HepG2 (cell line): ENCODE results near the gene RFC2. TPM values are rescaled to one million over a fixed set of nuclear protein-coding genes. Genes with fewer than 3 reads are reported as not detected.

Experiments used
- NFYC ChIP-seq: IDR thresholded peaks from 2 replicates; pipeline ENCODE4 v1.6.1; 2016; ENCODE audit warnings: missing genetic modification reagents, missing compliant biosample characterization
- RBM22 ChIP-seq: fragments of 200-400 bp; formaldehyde crosslinking; optimal IDR thresholded peaks from 2 replicates; pipeline ENCODE3; 2017; ENCODE audit warnings: mild to moderate bottlenecking, low read length, moderate library complexity
- SRSF1 ChIP-seq: fragments of 200-400 bp; formaldehyde crosslinking; optimal IDR thresholded peaks from 2 replicates; pipeline ENCODE3; 2017; ENCODE audit warnings: mild to moderate bottlenecking, low read depth, low read length, moderate library complexity
- ZNF383 ChIP-seq: sonication (generic); formaldehyde crosslinking; IDR thresholded peaks from 2 replicates; pipeline ENCODE4 v1.4.0; 2020; ENCODE audit warnings: missing genetic modification reagents, mild to moderate bottlenecking, borderline replicate concordance
- ZNF776 ChIP-seq: sonication (generic); formaldehyde crosslinking; IDR thresholded peaks from 2 replicates; pipeline ENCODE4 v1.4.0; 2020; ENCODE audit warnings: mild to moderate bottlenecking, missing genetic modification reagents
- ZNF816 ChIP-seq: sonication (generic); formaldehyde crosslinking; IDR thresholded peaks from 2 replicates; pipeline ENCODE4 v1.8.0; 2022; ENCODE audit warnings: missing genetic modification reagents, mild to moderate bottlenecking, borderline replicate concordance
- polyA plus RNA-seq, 8 experiments: library from polyadenylated mRNA; depleted of rRNA in 3 of 8; stranded (reverse) in 7 of 8; unstranded in 1 of 8; fragments of >200 nt; fragmentation: Illumina TruSeq in 4 of 8; extraction: Trizol in 4 of 8; gene quantifications; 2 replicates each; pipeline versions ENCODE4 v1.2.1 to v1.2.3, GENCODE V29; 2011 to 2016; ENCODE audit warnings: low read depth in 4 of 8, missing spikeins in 1 of 8, mixed read lengths in 1 of 8; ENCODE audit not compliant: insufficient read depth in 1 of 8
- total RNA-seq, 5 experiments: library from RNA; depleted of rRNA; stranded (reverse); fragments of >200 nt; fragmentation: Illumina TruSeq; extraction: Trizol; gene quantifications; 2 replicates each; pipeline ENCODE4 v1.2.3, GENCODE V29; 2016; ENCODE audit warnings: low read depth in 1 of 5
- TF ChIP-seq, protein P1 (sequence below): sonication (generic); formaldehyde crosslinking; IDR thresholded peaks from 2 replicates; pipeline ENCODE4 v1.4.0; 2020; ENCODE audit warnings: missing genetic modification reagents
- TF ChIP-seq, protein P2 (sequence below): sonication (generic); formaldehyde crosslinking; IDR thresholded peaks from 2 replicates; pipeline ENCODE4 v1.5.1; 2020; ENCODE audit warnings: missing genetic modification reagents, mild to moderate bottlenecking, borderline replicate concordance
- TF ChIP-seq, protein P3 (sequence below): sonication (generic); formaldehyde crosslinking; IDR thresholded peaks from 2 replicates; pipeline ENCODE4 v1.4.0; 2020; ENCODE audit warnings: missing genetic modification reagents
- TF ChIP-seq, protein P4 (sequence below): sonication (generic); formaldehyde crosslinking; IDR thresholded peaks from 2 replicates; pipeline ENCODE4 v1.5.0; 2020; ENCODE audit warnings: missing genetic modification reagents
- TF ChIP-seq, protein P5 (sequence below): sonication (generic); formaldehyde crosslinking; IDR thresholded peaks from one replicate; pipeline ENCODE4 v1.5.1; 2020; ENCODE audit warnings: mild to moderate bottlenecking, missing genetic modification reagents; ENCODE audit errors: not compliant biosample characterization

The RFC2 gene
- total and polyA plus RNA-seq, 2 of the 13 experiments (the other 11 are each of a cell fraction or from before 2014, with no cell fraction given): 14.6 to 43.5 TPM

DNA sequence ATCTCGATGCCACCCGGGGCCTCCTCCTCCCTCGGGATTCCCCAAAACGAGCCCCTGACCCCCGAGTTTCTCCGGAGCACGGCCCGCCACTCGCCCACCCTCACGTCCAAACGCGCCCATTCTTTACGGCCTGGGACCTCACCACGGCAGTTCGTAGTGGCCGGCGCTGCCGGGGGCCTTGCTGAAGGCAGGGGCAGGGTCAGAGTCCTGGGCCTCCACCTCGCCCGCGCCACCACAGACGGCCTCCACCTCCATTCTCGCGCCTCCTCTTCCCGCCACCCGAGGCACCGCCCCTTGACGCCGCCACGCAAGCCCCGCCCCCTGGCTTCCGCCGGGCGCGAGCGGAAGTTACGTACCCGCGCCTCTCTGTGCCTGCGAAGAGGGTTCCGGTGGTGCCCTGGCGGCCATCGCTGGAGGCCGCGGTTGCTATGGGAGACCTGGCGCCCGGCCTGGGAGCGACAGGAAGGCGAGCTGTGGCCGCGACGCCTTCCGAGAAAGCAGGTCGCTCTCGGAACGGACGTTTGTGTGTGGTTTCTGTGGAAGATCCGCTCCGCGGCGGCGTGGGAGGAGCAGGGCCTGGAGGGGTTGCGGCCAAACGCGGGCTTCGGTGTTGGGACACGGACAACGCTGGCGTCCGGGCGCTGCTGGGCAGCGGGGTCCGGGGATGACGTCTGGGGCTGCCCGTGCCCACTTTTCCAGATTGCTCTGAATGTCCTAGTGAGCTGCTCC is at the start of gene RFC2 (continued):
- 0 out of 2 replicates have a peak, but pooled peaks have one; percentile 41 for TF ChIP-seq ZNF816 (CRISPR knock-in tag)
- TF ChIP-seq, protein P1, sequence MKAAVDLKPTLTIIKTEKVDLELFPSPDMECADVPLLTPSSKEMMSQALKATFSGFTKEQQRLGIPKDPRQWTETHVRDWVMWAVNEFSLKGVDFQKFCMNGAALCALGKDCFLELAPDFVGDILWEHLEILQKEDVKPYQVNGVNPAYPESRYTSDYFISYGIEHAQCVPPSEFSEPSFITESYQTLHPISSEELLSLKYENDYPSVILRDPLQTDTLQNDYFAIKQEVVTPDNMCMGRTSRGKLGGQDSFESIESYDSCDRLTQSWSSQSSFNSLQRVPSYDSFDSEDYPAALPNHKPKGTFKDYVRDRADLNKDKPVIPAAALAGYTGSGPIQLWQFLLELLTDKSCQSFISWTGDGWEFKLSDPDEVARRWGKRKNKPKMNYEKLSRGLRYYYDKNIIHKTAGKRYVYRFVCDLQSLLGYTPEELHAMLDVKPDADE (CRISPR knock-in tag): 0 out of 2 replicates have a peak, but pooled peaks have one; percentile 66
- TF ChIP-seq, protein P2, sequence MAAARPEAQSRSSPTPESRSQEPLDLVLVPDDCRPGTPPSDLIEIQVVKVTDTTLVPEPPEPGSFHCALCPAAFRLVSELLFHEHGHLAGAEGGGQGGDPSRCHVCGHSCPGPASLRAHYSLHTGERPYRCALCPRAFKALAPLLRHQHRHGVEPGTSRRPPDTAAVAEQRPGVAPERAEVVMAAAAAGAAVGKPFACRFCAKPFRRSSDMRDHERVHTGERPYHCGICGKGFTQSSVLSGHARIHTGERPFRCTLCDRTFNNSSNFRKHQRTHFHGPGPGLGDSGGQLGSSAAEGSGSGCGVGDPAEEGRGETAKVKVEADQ: peak; percentile 47; the same call in 1 of the 2 replicates
- TF ChIP-seq, protein P3, sequence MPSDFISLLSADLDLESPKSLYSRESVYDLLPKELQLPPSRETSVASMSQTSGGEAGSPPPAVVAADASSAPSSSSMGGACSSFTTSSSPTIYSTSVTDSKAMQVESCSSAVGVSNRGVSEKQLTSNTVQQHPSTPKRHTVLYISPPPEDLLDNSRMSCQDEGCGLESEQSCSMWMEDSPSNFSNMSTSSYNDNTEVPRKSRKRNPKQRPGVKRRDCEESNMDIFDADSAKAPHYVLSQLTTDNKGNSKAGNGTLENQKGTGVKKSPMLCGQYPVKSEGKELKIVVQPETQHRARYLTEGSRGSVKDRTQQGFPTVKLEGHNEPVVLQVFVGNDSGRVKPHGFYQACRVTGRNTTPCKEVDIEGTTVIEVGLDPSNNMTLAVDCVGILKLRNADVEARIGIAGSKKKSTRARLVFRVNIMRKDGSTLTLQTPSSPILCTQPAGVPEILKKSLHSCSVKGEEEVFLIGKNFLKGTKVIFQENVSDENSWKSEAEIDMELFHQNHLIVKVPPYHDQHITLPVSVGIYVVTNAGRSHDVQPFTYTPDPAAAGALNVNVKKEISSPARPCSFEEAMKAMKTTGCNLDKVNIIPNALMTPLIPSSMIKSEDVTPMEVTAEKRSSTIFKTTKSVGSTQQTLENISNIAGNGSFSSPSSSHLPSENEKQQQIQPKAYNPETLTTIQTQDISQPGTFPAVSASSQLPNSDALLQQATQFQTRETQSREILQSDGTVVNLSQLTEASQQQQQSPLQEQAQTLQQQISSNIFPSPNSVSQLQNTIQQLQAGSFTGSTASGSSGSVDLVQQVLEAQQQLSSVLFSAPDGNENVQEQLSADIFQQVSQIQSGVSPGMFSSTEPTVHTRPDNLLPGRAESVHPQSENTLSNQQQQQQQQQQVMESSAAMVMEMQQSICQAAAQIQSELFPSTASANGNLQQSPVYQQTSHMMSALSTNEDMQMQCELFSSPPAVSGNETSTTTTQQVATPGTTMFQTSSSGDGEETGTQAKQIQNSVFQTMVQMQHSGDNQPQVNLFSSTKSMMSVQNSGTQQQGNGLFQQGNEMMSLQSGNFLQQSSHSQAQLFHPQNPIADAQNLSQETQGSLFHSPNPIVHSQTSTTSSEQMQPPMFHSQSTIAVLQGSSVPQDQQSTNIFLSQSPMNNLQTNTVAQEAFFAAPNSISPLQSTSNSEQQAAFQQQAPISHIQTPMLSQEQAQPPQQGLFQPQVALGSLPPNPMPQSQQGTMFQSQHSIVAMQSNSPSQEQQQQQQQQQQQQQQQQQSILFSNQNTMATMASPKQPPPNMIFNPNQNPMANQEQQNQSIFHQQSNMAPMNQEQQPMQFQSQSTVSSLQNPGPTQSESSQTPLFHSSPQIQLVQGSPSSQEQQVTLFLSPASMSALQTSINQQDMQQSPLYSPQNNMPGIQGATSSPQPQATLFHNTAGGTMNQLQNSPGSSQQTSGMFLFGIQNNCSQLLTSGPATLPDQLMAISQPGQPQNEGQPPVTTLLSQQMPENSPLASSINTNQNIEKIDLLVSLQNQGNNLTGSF (CRISPR knock-in tag): no peak
- peak; percentile 45 for TF ChIP-seq SRSF1
- TF ChIP-seq, protein P4, sequence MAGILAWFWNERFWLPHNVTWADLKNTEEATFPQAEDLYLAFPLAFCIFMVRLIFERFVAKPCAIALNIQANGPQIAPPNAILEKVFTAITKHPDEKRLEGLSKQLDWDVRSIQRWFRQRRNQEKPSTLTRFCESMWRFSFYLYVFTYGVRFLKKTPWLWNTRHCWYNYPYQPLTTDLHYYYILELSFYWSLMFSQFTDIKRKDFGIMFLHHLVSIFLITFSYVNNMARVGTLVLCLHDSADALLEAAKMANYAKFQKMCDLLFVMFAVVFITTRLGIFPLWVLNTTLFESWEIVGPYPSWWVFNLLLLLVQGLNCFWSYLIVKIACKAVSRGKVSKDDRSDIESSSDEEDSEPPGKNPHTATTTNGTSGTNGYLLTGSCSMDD (CRISPR knock-in tag): no peak
- peak; percentile 87 for TF ChIP-seq ZNF776
- TF ChIP-seq NFYC (CRISPR knock-in tag): peak; percentile 51
- TF ChIP-seq, protein P5, sequence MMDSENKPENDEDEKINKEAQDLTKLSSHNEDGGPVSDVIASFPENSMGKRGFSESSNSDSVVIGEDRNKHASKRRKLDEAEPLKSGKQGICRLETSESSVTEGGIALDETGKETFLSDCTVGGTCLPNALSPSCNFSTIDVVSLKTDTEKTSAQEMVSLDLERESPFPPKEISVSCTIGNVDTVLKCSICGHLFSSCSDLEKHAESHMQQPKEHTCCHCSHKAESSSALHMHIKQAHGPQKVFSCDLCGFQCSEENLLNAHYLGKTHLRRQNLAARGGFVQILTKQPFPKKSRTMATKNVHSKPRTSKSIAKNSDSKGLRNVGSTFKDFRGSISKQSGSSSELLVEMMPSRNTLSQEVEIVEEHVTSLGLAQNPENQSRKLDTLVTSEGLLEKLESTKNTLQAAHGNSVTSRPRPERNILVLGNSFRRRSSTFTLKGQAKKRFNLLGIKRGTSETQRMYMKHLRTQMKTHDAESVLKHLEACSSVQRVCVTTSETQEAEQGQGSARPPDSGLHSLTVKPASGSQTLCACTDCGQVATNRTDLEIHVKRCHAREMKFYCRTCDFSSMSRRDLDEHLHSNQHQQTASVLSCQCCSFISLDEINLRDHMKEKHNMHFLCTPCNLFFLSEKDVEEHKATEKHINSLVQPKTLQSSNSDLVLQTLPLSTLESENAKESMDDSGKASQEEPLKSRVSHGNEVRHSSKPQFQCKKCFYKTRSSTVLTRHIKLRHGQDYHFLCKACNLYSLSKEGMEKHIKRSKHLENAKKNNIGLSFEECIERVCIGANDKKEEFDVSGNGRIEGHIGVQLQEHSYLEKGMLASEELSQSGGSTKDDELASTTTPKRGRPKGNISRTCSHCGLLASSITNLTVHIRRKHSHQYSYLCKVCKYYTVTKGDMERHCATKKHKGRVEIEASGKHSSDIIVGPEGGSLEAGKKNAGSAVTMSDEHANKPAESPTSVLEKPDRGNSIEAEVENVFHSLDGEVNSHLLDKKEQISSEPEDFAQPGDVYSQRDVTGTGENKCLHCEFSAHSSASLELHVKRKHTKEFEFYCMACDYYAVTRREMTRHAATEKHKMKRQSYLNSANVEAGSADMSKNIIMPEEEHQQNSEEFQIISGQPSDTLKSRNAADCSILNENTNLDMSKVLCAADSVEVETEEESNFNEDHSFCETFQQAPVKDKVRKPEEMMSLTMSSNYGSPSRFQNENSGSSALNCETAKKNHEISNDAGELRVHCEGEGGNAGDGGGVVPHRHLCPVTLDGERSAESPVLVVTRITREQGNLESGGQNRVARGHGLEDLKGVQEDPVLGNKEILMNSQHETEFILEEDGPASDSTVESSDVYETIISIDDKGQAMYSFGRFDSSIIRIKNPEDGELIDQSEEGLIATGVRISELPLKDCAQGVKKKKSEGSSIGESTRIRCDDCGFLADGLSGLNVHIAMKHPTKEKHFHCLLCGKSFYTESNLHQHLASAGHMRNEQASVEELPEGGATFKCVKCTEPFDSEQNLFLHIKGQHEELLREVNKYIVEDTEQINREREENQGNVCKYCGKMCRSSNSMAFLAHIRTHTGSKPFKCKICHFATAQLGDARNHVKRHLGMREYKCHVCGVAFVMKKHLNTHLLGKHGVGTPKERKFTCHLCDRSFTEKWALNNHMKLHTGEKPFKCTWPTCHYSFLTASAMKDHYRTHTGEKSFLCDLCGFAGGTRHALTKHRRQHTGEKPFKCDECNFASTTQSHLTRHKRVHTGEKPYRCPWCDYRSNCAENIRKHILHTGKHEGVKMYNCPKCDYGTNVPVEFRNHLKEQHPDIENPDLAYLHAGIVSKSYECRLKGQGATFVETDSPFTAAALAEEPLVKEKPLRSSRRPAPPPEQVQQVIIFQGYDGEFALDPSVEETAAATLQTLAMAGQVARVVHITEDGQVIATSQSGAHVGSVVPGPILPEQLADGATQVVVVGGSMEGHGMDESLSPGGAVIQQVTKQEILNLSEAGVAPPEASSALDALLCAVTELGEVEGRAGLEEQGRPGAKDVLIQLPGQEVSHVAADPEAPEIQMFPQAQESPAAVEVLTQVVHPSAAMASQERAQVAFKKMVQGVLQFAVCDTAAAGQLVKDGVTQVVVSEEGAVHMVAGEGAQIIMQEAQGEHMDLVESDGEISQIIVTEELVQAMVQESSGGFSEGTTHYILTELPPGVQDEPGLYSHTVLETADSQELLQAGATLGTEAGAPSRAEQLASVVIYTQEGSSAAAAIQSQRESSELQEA: peak; percentile 60
- TF ChIP-seq ZNF383 (CRISPR knock-in tag): no peak; the same call in 1 of the 2 replicates
- peak; percentile 98 for TF ChIP-seq RBM22
